ENCODE data around the gene HYAL3.

The HYAL3 gene

DNA sequence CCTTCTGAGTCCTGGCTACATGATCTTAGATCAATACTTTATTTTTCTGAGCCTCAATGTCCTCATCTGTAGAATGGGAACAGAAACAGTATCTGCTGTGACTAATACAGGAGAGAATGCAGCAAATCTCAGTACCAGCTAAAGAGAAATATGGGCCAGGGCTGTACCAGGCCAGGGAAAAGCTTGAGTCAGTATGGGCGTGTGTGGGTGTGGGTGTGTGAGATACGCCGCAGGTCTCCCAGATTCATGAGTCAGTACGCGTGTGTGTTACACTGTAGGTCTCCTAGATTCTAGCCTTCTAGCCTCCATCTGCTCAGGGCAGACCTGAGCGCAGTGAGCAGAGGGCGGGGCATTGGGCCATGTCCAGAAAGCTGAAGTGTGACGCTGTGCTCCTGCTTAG is 48.0 kb downstream of the HYAL3 start:
- H3K4me1 ChIP-seq (ENCODE audit: insufficient read depth, low read length), result peaks cover 15% of the 10 kb centered on the region
- peaks cover 90% of the 10 kb centered on the region for H3K36me3 ChIP-seq (ENCODE audit: insufficient read depth, low read length)
- H3K9me3 ChIP-seq (ENCODE audit: insufficient read depth, low read length, severe bottlenecking), result no peaks in the 10 kb centered on the region
- H3K4me2 ChIP-seq (ENCODE audit: insufficient read depth, low read length), result no peak overlapping the region
- no peak overlapping the region for H2AFZ ChIP-seq (ENCODE audit: low read depth, low read length)
- peaks cover 87% of the 10 kb centered on the region for H4K20me1 ChIP-seq (ENCODE audit: insufficient read depth, low read length)
- H3K79me2 ChIP-seq (ENCODE audit: insufficient read depth, low read length), result peaks cover 73% of the 10 kb centered on the region
- no peak overlapping the region; the same call in 1 of the 2 replicates for H3K27ac ChIP-seq (ENCODE audit: low read length)
- no peak for ATAC-seq (ENCODE audit: insufficient read depth, low read depth)
- no peak overlapping the region for H3K9ac ChIP-seq (ENCODE audit: low read depth, low read length)
- DNase-seq, result no peak
- no peaks in the 10 kb centered on the region for H3K27me3 ChIP-seq (ENCODE audit: insufficient read depth, low read length, poor library complexity)
- TF ChIP-seq, protein P1, sequence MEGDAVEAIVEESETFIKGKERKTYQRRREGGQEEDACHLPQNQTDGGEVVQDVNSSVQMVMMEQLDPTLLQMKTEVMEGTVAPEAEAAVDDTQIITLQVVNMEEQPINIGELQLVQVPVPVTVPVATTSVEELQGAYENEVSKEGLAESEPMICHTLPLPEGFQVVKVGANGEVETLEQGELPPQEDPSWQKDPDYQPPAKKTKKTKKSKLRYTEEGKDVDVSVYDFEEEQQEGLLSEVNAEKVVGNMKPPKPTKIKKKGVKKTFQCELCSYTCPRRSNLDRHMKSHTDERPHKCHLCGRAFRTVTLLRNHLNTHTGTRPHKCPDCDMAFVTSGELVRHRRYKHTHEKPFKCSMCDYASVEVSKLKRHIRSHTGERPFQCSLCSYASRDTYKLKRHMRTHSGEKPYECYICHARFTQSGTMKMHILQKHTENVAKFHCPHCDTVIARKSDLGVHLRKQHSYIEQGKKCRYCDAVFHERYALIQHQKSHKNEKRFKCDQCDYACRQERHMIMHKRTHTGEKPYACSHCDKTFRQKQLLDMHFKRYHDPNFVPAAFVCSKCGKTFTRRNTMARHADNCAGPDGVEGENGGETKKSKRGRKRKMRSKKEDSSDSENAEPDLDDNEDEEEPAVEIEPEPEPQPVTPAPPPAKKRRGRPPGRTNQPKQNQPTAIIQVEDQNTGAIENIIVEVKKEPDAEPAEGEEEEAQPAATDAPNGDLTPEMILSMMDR (IDR thresholded peaks at IDR 0.05; ENCODE audit: borderline replicate concordance, extremely low read depth, low read length, poor library complexity, severe bottlenecking), result no peak
- no peak for TF ChIP-seq EZH2 (IDR thresholded peaks at IDR 0.05; ENCODE audit: borderline replicate concordance, low read depth, low read length, severe bottlenecking)
- no peak overlapping the region for H3K4me3 ChIP-seq (ENCODE audit: low read depth in 1 of 2, low read length in 2 of 2)

- Histone ChIP-seq H3K4me3 (ENCODE audit: low read depth in 1 of 2, low read length in 2 of 2) (no peak overlapping the region), H3K27ac (ENCODE audit: low read length) (no peak overlapping the region), H2AFZ (ENCODE audit: low read depth, low read length) (no peak overlapping the region), H3K36me3 (ENCODE audit: insufficient read depth, low read length) (peaks cover 88% of the 10 kb centered on the region), H3K9me3 (ENCODE audit: insufficient read depth, low read length, severe bottlenecking) (no peaks in the 10 kb centered on the region), H3K27me3 (ENCODE audit: insufficient read depth, low read length, poor library complexity) (no peaks in the 10 kb centered on the region), H3K4me2 (ENCODE audit: insufficient read depth, low read length) (no peak overlapping the region), H3K79me2 (ENCODE audit: insufficient read depth, low read length) (peaks cover 80% of the 10 kb centered on the region), H4K20me1 (ENCODE audit: insufficient read depth, low read length) (peaks cover 92% of the 10 kb centered on the region), H3K9ac (ENCODE audit: low read depth, low read length) (no peak overlapping the region), H3K4me1 (ENCODE audit: insufficient read depth, low read length) (peaks cover 22% of the 10 kb centered on the region)
- DNase-seq (no peak), ATAC-seq (ENCODE audit: insufficient read depth, low read depth) (no peak)
- TF ChIP-seq, protein P1 (IDR thresholded peaks at IDR 0.05; ENCODE audit: borderline replicate concordance, extremely low read depth, low read length, poor library complexity, severe bottlenecking), result no peak
- no peak for TF ChIP-seq EZH2 (IDR thresholded peaks at IDR 0.05; ENCODE audit: borderline replicate concordance, low read depth, low read length, severe bottlenecking)
Observed at GRCh38 chr3:50250514-50250913, 48.7 kb downstream of the HYAL3 start.

GRCh38 chr3:50249457-50249856 is 49.7 kb downstream of the HYAL3 start:
- Histone ChIP-seq H3K4me1 (ENCODE audit: insufficient read depth, low read length) (peaks cover 31% of the 10 kb centered on the region), H2AFZ (ENCODE audit: low read depth, low read length) (no peak overlapping the region), H3K36me3 (ENCODE audit: insufficient read depth, low read length) (peaks cover 82% of the 10 kb centered on the region), H3K79me2 (ENCODE audit: insufficient read depth, low read length) (peaks cover 87% of the 10 kb centered on the region), H4K20me1 (ENCODE audit: insufficient read depth, low read length) (peaks cover 89% of the 10 kb centered on the region), H3K4me3 (ENCODE audit: low read depth in 1 of 2, low read length in 2 of 2) (no peak overlapping the region), H3K9me3 (ENCODE audit: insufficient read depth, low read length, severe bottlenecking) (no peaks in the 10 kb centered on the region), H3K4me2 (ENCODE audit: insufficient read depth, low read length) (no peak overlapping the region), H3K27ac (ENCODE audit: low read length) (no peak overlapping the region), H3K9ac (ENCODE audit: low read depth, low read length) (no peak overlapping the region), H3K27me3 (ENCODE audit: insufficient read depth, low read length, poor library complexity) (no peaks in the 10 kb centered on the region)
- ATAC-seq (ENCODE audit: insufficient read depth, low read depth) (no peak), DNase-seq (no peak)
- TF ChIP-seq EZH2 (IDR thresholded peaks at IDR 0.05; ENCODE audit: borderline replicate concordance, low read depth, low read length, severe bottlenecking), result no peak

- Histone ChIP-seq H3K4me3 (ENCODE audit: low read depth in 1 of 2, low read length in 2 of 2) (no peak overlapping the region), H3K36me3 (ENCODE audit: insufficient read depth, low read length) (peaks cover 79% of the 10 kb centered on the region), H3K9ac (ENCODE audit: low read depth, low read length) (no peak overlapping the region), H3K27ac (ENCODE audit: low read length) (no peak overlapping the region; the same call in 1 of the 2 replicates), H3K9me3 (ENCODE audit: insufficient read depth, low read length, severe bottlenecking) (no peaks in the 10 kb centered on the region), H4K20me1 (ENCODE audit: insufficient read depth, low read length) (peaks cover 88% of the 10 kb centered on the region), H3K27me3 (ENCODE audit: insufficient read depth, low read length, poor library complexity) (no peaks in the 10 kb centered on the region), H3K79me2 (ENCODE audit: insufficient read depth, low read length) (peaks cover 93% of the 10 kb centered on the region), H3K4me1 (ENCODE audit: insufficient read depth, low read length) (peaks cover 34% of the 10 kb centered on the region), H3K4me2 (ENCODE audit: insufficient read depth, low read length) (no peak overlapping the region), H2AFZ (ENCODE audit: low read depth, low read length) (no peak overlapping the region)
- DNase-seq, result no peak
- TF ChIP-seq EZH2 (IDR thresholded peaks at IDR 0.05; ENCODE audit: borderline replicate concordance, low read depth, low read length, severe bottlenecking), result no peak
- TF ChIP-seq, protein P1 (IDR thresholded peaks at IDR 0.05; ENCODE audit: borderline replicate concordance, extremely low read depth, low read length, poor library complexity, severe bottlenecking), result no peak
- no peak for ATAC-seq (ENCODE audit: insufficient read depth, low read depth)
Observed at GRCh38 chr3:50248387-50248786, 50.8 kb downstream of the HYAL3 start.

Measured in DND-41 (cell line).